SK-N-SH (cell line): ENCODE data around the gene MDH2.

Source experiments
- CTCF ChIP-seq: fragments of 200-600 bp; sonication (generic); IDR thresholded peaks from 2 replicates; pipeline ENCODE4 v1.6.1; 2017; ENCODE audit warnings: antibody characterized with exemption, mild to moderate bottlenecking, moderate library complexity
- MAX ChIP-seq: IDR thresholded peaks from 2 replicates; pipeline ENCODE4 v1.4.0; 2012; ENCODE audit warnings: low read depth
- RCOR1 ChIP-seq: fragments of 150-350 bp; IDR thresholded peaks from 2 replicates; pipeline ENCODE4 v1.6.1; 2017; ENCODE audit warnings: antibody characterized with exemption, low read length

- no peak for TF ChIP-seq CTCF
- TF ChIP-seq MAX = no peak
- TF ChIP-seq RCOR1 = no peak
Observed at GRCh38 chr7:76095908-76096307, 48.0 kb downstream of the MDH2 start.
